ENCODE measurements around the gene MRPL40.

The MRPL40 gene

DNA sequence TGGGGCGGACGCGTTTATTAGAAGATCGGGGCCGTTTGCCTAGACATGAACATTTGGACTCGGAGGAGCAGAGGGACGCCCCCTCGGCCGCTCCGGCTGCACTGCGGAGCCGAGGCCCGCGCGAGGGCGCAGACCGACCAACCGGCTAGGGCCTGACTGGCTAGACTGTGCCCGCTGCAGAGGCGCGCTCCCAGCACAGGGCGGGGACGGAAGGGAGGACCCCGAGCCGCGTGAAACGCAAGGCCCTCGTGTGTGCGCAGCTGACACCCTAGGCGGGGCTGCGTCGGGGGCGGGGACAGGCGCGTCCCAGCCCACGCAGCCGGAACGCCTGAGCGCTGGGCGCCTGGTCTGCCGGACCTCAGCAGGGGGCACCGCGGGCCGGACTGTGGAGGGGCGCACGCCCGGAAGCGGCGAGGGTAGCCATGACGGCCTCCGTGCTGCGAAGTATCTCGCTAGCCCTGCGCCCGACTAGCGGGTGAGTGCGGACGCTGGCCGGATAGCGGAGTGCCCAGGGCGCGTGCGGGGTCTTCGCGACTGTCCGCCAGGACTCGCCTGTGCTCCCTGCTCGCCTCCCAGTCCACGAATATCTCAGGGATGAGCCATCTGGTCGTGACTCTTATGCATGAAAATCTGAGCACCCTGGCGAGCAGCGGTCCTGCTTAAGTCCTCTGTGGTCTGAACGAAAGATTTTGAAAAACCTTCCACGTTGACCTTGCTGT, at the start of gene MRPL40:
MRPL40 (plus strand) TSS at position 413 of the 719 bp plus-strand sequence; CDS start at position 423, 10 bp downstream.
- DNase-seq (ENCODE audit: low read depth, low spot score), result peak; percentile 94
- H3K4me3 ChIP-seq (ENCODE audit: low read depth, low read length), result peak within 1 kb of the TSS; percentile 86
- in situ Hi-C loops (cut with HindIII; ENCODE audit: low sequenced_read_pairs), result no loop called here
- TF ChIP-seq, protein P1, sequence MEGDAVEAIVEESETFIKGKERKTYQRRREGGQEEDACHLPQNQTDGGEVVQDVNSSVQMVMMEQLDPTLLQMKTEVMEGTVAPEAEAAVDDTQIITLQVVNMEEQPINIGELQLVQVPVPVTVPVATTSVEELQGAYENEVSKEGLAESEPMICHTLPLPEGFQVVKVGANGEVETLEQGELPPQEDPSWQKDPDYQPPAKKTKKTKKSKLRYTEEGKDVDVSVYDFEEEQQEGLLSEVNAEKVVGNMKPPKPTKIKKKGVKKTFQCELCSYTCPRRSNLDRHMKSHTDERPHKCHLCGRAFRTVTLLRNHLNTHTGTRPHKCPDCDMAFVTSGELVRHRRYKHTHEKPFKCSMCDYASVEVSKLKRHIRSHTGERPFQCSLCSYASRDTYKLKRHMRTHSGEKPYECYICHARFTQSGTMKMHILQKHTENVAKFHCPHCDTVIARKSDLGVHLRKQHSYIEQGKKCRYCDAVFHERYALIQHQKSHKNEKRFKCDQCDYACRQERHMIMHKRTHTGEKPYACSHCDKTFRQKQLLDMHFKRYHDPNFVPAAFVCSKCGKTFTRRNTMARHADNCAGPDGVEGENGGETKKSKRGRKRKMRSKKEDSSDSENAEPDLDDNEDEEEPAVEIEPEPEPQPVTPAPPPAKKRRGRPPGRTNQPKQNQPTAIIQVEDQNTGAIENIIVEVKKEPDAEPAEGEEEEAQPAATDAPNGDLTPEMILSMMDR (IDR thresholded peaks at IDR 0.05; ENCODE audit: low read depth, low read length), result no peak

DNA sequence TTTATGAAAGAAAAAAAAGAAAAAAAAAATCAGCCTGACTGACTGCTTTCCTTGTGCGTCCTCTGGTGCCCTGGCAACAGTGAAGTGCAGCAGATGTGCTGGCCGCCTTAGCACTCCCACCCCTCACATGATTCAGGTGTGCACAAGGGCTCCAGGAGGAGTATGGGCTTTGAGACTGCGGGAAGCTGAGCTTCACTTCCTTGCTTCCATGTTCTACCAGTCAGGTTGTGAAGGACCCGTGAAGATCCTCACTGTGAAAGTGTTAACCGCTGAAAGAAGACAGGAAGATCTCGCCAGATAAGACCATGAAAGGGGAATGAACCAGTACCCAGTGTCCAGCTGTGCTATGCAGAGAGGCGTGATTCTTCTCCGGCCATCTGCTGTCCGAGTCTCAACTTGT, 49.1 kb upstream of the MRPL40 start:
- DNase-seq (ENCODE audit: low read depth, low spot score), result no peak
- no peak overlapping the region for H3K4me3 ChIP-seq (ENCODE audit: low read depth, low read length)
- in situ Hi-C loops (cut with HindIII; ENCODE audit: low sequenced_read_pairs), result no loop called here
- TF ChIP-seq, protein P1 (IDR thresholded peaks at IDR 0.05; ENCODE audit: low read depth, low read length), result no peak

DNA sequence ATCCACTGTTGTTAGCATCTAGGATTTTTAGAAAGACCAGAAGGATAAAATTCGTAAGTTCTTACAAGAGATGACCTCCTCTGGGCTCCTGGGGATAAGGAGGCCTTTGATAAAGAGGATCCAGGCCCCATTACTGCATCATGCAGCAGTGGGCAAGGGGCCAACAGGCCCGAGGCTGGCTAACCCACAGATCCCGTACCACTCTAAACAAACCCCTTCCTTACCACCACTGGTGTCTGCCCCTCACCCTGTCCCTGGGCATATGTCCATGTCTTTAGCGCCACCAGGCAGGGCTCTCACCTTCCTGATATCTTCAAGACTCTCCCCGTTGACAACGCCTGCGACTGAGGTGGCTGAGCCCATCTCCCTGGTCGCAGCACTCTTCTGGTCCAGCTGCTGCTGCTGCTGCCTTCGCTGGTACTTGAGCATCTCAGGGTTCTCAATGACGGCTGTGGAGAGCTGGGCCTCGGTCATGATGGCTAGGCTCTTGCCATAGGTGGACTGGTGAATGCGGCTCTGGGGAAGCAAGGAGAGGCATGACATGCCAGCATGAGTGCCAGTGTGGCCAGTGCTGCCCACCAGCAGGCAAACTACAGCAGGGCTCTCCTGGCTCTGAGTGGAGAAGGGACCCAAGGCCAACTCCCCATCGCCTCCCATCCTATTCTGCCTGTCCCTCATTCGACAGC, 47.0 kb upstream of the MRPL40 start:
- in situ Hi-C loops (cut with HindIII; ENCODE audit: low sequenced_read_pairs), result no loop called here
- DNase-seq (ENCODE audit: low read depth, low spot score), result no peak
- no peak overlapping the region for H3K4me3 ChIP-seq (ENCODE audit: low read depth, low read length)
- TF ChIP-seq, protein P1 (IDR thresholded peaks at IDR 0.05; ENCODE audit: low read depth, low read length), result no peak

DNA sequence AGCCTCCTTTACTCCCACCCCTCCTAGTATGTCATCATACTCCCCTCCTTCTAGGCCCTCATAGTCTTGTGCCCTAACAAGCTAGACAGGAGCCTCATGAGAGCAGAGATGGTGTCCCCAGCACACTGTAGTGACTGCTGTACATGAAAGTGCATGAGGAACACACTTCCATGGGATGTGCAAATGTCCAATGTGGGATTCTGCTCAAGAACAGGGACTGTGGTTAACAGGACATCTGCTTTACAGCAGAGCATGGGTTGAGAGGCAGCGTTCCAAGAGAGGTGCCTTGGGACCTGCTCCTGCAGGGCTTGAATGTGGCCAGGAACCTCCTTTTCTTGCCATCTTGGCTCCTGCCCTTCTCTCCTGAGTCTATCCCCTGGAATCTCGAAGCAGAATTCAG, 46.1 kb upstream of the MRPL40 start:
- no peak for DNase-seq (ENCODE audit: low read depth, low spot score)
- TF ChIP-seq, protein P1 (IDR thresholded peaks at IDR 0.05; ENCODE audit: low read depth, low read length), result no peak
- H3K4me3 ChIP-seq (ENCODE audit: low read depth, low read length), result no peak overlapping the region
- in situ Hi-C loops (cut with HindIII; ENCODE audit: low sequenced_read_pairs), result no loop called here

DNA sequence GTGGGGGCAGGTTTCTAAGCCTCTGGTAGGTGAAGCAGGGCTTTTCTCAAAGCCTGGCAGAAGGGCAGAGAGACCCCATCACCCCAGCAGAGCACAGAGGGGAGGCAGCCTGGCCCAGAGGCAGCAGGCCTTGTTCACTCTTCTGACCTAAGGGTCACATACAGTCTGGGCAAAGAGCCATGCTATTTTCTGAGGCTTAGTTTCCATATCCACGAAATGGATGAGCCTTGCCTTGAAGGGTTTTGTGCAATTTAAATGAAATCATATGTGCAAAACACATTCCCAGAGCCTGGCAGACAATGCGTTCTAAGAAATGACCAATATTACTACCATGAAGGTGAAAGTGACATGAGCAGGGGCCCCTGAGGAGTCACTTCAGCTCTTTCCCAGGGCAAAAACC, 45.3 kb upstream of the MRPL40 start:
- in situ Hi-C loops (cut with HindIII; ENCODE audit: low sequenced_read_pairs), result no loop called here
- TF ChIP-seq, protein P1 (IDR thresholded peaks at IDR 0.05; ENCODE audit: low read depth, low read length), result no peak
- no peak for DNase-seq (ENCODE audit: low read depth, low spot score)
- H3K4me3 ChIP-seq (ENCODE audit: low read depth, low read length), result no peak overlapping the region

DNA sequence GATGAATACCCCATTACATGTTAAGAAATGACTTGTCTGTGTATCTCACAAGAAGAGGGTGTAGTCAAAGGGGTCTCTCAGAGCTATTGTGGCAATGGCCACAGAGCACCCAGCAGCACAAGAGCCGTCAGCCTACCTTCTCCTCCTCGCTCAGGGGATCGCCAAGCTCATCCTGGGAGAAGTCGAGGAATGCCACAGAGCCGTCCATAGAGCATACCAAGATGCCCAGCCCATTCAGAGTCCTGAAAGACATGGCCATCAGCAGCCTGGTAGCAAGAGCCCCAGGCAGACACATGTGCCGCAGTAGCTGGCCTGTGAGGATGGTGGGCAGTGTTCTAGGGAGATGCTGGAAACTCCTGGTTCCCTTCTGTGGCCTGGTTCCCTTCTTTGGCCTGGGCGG, 44.8 kb upstream of the MRPL40 start:
- DNase-seq (ENCODE audit: low read depth, low spot score), result no peak
- TF ChIP-seq, protein P1 (IDR thresholded peaks at IDR 0.05; ENCODE audit: low read depth, low read length), result no peak
- in situ Hi-C loops (cut with HindIII; ENCODE audit: low sequenced_read_pairs), result no loop called here
- no peak overlapping the region for H3K4me3 ChIP-seq (ENCODE audit: low read depth, low read length)
